Measurements from ENCODE around the gene TRPM2. TPM values are rescaled to one million over a fixed set of nuclear protein-coding genes. Genes with fewer than 3 reads are reported as not detected.

TRPM2 gene
- total RNA-seq, 1 donor: 0.36 TPM

DNA sequence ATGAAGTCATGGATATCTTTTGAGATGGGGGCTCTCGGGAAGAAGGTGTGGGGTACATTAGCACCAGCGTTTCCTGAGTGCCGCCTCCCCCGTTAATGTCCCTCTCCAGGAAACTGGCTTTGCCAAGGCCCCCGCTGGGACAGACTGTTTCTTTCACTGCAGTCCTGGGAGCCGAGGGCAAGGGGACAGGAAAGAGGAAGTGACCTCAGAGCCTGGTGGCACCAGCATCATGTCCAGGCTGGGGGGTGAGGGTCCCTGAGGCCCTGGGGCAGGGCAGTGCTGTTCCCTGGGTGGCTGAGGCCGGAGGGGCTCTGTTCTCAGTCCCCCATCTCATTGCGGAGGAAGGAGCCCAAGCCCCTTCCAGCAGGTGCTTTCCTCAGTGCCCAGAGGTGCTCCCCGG, 47.7 kb upstream of the TRPM2 start:
- TF ChIP-seq, protein P1, sequence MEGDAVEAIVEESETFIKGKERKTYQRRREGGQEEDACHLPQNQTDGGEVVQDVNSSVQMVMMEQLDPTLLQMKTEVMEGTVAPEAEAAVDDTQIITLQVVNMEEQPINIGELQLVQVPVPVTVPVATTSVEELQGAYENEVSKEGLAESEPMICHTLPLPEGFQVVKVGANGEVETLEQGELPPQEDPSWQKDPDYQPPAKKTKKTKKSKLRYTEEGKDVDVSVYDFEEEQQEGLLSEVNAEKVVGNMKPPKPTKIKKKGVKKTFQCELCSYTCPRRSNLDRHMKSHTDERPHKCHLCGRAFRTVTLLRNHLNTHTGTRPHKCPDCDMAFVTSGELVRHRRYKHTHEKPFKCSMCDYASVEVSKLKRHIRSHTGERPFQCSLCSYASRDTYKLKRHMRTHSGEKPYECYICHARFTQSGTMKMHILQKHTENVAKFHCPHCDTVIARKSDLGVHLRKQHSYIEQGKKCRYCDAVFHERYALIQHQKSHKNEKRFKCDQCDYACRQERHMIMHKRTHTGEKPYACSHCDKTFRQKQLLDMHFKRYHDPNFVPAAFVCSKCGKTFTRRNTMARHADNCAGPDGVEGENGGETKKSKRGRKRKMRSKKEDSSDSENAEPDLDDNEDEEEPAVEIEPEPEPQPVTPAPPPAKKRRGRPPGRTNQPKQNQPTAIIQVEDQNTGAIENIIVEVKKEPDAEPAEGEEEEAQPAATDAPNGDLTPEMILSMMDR (IDR thresholded peaks at IDR 0.05; ENCODE audit: extremely low read depth, low read depth, low read length): no peak
- H3K4me2 ChIP-seq (ENCODE audit: insufficient read depth, low read length): no peak overlapping the region
- peaks cover 4% of the 10 kb centered on the region for H3K4me1 ChIP-seq (ENCODE audit: insufficient read depth, low read length)
- no peak for DNase-seq (ENCODE audit: insufficient read length, low spot score, missing footprints)
- no peak overlapping the region for H2AFZ ChIP-seq (ENCODE audit: low read length)
- no peak overlapping the region for H3K4me3 ChIP-seq (ENCODE audit: insufficient read depth, low read length)
- no peak overlapping the region for H3K27ac ChIP-seq (ENCODE audit: low read depth, low read length)
- H3K27me3 ChIP-seq (ENCODE audit: insufficient read depth, low read length): no peaks in the 10 kb centered on the region
- peaks cover 54% of the 10 kb centered on the region for H4K20me1 ChIP-seq (ENCODE audit: insufficient read depth, low read length)
- H3K79me2 ChIP-seq (ENCODE audit: insufficient read depth, low read length): peaks cover 49% of the 10 kb centered on the region
- H3K36me3 ChIP-seq (ENCODE audit: insufficient read depth, low read length): no peaks in the 10 kb centered on the region
- H3K9me3 ChIP-seq (ENCODE audit: low read depth, low read length): no peaks in the 10 kb centered on the region

DNA sequence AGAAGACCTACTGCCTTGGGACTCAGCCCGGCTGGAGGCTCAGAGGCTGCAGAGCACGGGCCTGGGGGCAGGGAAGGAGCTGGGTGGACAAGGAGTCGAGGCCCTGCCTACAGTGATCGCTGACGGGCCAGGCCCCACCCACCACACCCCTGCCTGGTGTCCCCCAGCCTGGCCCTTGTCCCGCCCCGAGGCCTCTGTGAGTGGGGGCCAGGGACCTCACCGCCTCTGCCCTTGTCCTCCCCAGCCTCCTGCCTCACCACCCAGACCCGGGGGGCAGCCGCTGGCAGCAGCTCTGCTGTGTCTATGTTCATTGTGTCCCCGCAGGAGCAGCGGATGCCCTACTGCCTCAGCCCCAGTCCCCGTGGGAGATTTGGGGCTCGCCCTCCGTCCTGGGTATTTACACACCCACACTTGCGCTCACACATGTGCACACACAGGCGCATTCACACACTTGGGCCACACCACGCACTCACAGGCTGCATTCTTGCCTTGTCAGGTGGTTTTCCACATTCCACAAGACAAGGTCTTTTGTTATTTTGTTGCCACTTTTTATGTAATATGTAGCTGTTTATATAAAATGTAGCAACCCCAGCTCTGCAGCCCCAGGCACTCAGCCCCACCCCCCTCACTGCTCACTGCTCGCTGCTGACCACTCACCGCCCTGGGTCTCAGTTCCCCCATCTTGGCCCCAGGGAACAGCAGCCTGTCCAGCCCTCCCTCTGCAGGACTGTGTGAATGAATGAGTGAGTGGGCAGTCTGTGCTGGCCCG, 46.3 kb upstream of the TRPM2 start:
- Histone ChIP-seq H3K36me3 (ENCODE audit: insufficient read depth, low read length) (peaks cover 7% of the 10 kb centered on the region), H3K4me2 (ENCODE audit: insufficient read depth, low read length) (no peak overlapping the region), H3K4me3 (ENCODE audit: insufficient read depth, low read length) (no peak overlapping the region), H3K4me1 (ENCODE audit: insufficient read depth, low read length) (no peaks in the 10 kb centered on the region), H3K27ac (ENCODE audit: low read depth, low read length) (no peak overlapping the region), H3K79me2 (ENCODE audit: insufficient read depth, low read length) (peaks cover 38% of the 10 kb centered on the region), H3K27me3 (ENCODE audit: insufficient read depth, low read length) (no peaks in the 10 kb centered on the region), H4K20me1 (ENCODE audit: insufficient read depth, low read length) (peaks cover 45% of the 10 kb centered on the region), H3K9me3 (ENCODE audit: low read depth, low read length) (no peaks in the 10 kb centered on the region), H2AFZ (ENCODE audit: low read length) (no peak overlapping the region)
- TF ChIP-seq, protein P1 (IDR thresholded peaks at IDR 0.05; ENCODE audit: extremely low read depth, low read depth, low read length): no peak
- DNase-seq (ENCODE audit: insufficient read length, low spot score, missing footprints): no peak

DNA sequence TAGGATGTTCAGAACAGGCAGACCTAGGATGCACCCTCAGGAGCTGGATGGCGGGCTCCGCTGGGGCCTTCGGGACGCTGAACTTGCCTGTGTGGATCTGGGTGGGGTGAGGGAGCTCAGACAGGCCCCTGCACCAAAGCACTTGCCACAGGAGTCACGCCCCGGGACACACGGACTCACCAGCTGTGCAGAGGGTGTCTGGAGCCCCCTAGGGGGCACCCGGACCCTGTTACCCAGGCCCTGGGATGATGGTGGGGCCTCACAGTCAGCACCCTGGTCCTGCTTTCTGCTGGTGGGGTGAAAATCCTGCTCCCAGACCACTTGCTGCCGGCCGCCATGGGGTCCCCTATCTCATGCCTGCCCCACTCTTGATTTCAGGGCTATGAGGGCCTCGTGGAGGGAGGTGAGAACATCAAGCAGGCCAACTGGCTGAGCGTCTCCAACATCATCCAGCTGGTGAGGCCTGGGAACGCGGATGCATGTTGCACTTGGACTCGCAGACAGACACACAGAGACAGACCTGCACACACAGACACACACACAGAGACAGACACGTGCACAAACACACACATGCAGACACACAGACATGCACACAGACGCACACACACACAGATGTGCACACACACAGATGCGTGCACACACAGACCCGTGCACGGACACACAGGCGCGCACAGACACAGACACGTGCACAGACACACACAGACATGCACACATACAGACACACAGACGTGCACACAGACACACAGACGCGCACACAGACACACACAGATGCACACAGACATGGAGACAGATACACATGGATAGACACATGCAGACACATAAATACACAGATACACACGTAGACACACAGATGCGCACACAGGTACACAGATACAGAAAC, 42.6 kb upstream of the TRPM2 start:
- Histone ChIP-seq H3K4me1 (ENCODE audit: insufficient read depth, low read length) (no peaks in the 10 kb centered on the region), H3K9me3 (ENCODE audit: low read depth, low read length) (no peaks in the 10 kb centered on the region), H3K79me2 (ENCODE audit: insufficient read depth, low read length) (peaks cover 11% of the 10 kb centered on the region), H4K20me1 (ENCODE audit: insufficient read depth, low read length) (peaks cover 20% of the 10 kb centered on the region), H3K4me3 (ENCODE audit: insufficient read depth, low read length) (no peak overlapping the region), H3K4me2 (ENCODE audit: insufficient read depth, low read length) (no peak overlapping the region), H3K27me3 (ENCODE audit: insufficient read depth, low read length) (no peaks in the 10 kb centered on the region), H3K27ac (ENCODE audit: low read depth, low read length) (no peak overlapping the region), H2AFZ (ENCODE audit: low read length) (no peak overlapping the region), H3K36me3 (ENCODE audit: insufficient read depth, low read length) (peaks cover 7% of the 10 kb centered on the region)
- TF ChIP-seq, protein P1 (IDR thresholded peaks at IDR 0.05; ENCODE audit: extremely low read depth, low read depth, low read length): no peak
- no peak for DNase-seq (ENCODE audit: insufficient read length, low spot score, missing footprints)

DNA sequence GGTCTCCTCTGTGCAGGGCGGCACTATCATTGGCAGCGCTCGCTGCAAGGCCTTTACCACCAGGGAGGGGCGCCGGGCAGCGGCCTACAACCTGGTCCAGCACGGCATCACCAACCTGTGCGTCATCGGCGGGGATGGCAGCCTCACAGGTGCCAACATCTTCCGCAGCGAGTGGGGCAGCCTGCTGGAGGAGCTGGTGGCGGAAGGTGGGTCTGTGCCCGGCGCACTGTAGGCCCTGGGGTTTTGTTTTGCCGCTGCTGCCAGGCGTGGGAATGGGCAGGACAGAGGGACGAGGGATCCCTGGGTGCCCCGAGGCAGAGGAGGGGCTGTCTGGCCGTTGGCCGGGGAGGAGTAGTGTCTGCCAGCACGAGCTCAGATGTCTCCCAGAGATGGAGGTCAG, 41.3 kb upstream of the TRPM2 start:
- no peak for DNase-seq (ENCODE audit: insufficient read length, low spot score, missing footprints)
- H3K36me3 ChIP-seq (ENCODE audit: insufficient read depth, low read length): peaks cover 7% of the 10 kb centered on the region
- TF ChIP-seq, protein P1 (IDR thresholded peaks at IDR 0.05; ENCODE audit: extremely low read depth, low read depth, low read length): no peak

More for the DNA sequence above, 41.3 kb upstream of the TRPM2 start:
- Histone ChIP-seq H3K27me3 (ENCODE audit: insufficient read depth, low read length) (no peaks in the 10 kb centered on the region), H3K79me2 (ENCODE audit: insufficient read depth, low read length) (peaks cover 2% of the 10 kb centered on the region), H3K4me2 (ENCODE audit: insufficient read depth, low read length) (no peak overlapping the region), H3K27ac (ENCODE audit: low read depth, low read length) (no peak overlapping the region), H3K4me1 (ENCODE audit: insufficient read depth, low read length) (no peaks in the 10 kb centered on the region), H3K9me3 (ENCODE audit: low read depth, low read length) (no peaks in the 10 kb centered on the region), H4K20me1 (ENCODE audit: insufficient read depth, low read length) (peaks cover 11% of the 10 kb centered on the region), H3K4me3 (ENCODE audit: insufficient read depth, low read length) (no peak overlapping the region), H2AFZ (ENCODE audit: low read length) (no peak overlapping the region)

Measured in osteoblast (primary cell).